ENCODE results near the gene TBCE.
"Not testable (repeated sequence)": the region's sequence is repeated elsewhere in the genome, so short reads cannot be mapped to it uniquely, and the experiment has no call there.

DNA sequence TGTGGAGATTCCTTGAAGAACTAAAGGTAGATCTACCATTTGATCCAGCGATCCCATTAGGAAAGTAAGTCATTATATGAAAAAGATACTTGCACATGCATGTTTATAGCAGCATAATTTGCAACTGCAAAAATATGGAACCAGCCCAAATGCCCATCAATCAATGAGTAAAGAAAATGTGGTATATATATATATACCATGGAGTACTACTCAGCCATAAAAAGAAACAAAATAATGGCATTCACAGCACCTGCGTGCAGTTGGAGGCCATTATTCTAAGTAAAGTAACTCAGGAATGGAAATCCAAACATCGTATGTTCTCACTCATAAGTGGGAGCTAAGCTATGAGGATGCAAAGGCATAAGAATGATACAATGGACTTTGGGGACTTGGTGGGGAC lies 95.6 kb downstream of the TBCE start:
- TF ChIP-seq, protein P1, sequence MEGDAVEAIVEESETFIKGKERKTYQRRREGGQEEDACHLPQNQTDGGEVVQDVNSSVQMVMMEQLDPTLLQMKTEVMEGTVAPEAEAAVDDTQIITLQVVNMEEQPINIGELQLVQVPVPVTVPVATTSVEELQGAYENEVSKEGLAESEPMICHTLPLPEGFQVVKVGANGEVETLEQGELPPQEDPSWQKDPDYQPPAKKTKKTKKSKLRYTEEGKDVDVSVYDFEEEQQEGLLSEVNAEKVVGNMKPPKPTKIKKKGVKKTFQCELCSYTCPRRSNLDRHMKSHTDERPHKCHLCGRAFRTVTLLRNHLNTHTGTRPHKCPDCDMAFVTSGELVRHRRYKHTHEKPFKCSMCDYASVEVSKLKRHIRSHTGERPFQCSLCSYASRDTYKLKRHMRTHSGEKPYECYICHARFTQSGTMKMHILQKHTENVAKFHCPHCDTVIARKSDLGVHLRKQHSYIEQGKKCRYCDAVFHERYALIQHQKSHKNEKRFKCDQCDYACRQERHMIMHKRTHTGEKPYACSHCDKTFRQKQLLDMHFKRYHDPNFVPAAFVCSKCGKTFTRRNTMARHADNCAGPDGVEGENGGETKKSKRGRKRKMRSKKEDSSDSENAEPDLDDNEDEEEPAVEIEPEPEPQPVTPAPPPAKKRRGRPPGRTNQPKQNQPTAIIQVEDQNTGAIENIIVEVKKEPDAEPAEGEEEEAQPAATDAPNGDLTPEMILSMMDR (IDR thresholded peaks at IDR 0.05), result not testable (repeated sequence)
- not testable (repeated sequence) for TF ChIP-seq EZH2, EZH2phosphoT487 (IDR thresholded peaks at IDR 0.05)

Measured in neural progenitor cell (in vitro differentiated cells).